Hepatocyte (in vitro differentiated cells): ENCODE results near the gene CDKN3. TPM values are rescaled to one million over a fixed set of nuclear protein-coding genes. Genes with fewer than 3 reads are reported as not detected.

Experiments
- DNase-seq: peaks from one replicate; pipeline ENCODE4 v3.0.0-alpha.2; 2016; ENCODE audit warnings: low spot score
- H2AFZ ChIP-seq: fragments of 200-600 bp; sonication (generic); 2 replicates; pipeline ENCODE4 v1.6.0; 2016; ENCODE audit warnings: antibody characterized with exemption, mild to moderate bottlenecking
- H3K27ac ChIP-seq: fragments of 200-600 bp; sonication (generic); 2 replicates; pipeline ENCODE4 v1.5.1; 2016; ENCODE audit warnings: mild to moderate bottlenecking
- H3K27me3 ChIP-seq: fragments of 200-600 bp; sonication (generic); 2 replicates; pipeline ENCODE4 v1.6.1; 2016
- H3K36me3 ChIP-seq: fragments of 200-600 bp; sonication (generic); replicated peaks from 2 replicates; pipeline ENCODE4 v1.5.1; 2016; ENCODE audit warnings: low read depth; ENCODE audit not compliant: insufficient read depth
- H3K4me1 ChIP-seq: fragments of 200-600 bp; sonication (generic); 2 replicates; pipeline ENCODE4 v1.5.1; 2016; ENCODE audit warnings: mild to moderate bottlenecking, moderate library complexity; ENCODE audit not compliant: insufficient read depth
- H3K4me2 ChIP-seq: fragments of 200-600 bp; sonication (generic); 2 replicates; pipeline ENCODE4 v1.6.0; 2016
- H3K4me3 ChIP-seq: fragments of 200-600 bp; sonication (generic); 2 replicates; pipeline ENCODE4 v1.5.1; 2016; ENCODE audit warnings: mild to moderate bottlenecking
- H3K79me2 ChIP-seq: fragments of 200-600 bp; sonication (generic); 2 replicates; pipeline ENCODE4 v1.6.0; 2017; ENCODE audit warnings: mild to moderate bottlenecking
- H3K9me2 ChIP-seq: fragments of 200-600 bp; sonication (generic); replicated peaks from 2 replicates; pipeline ENCODE4 v1.6.0; 2017; ENCODE audit warnings: mild to moderate bottlenecking; ENCODE audit not compliant: insufficient read depth
- H3K9me3 ChIP-seq: fragments of 200-600 bp; sonication (generic); 2 replicates; pipeline ENCODE4 v1.5.1; 2016; ENCODE audit warnings: low read depth, mild to moderate bottlenecking
- H4K20me1 ChIP-seq: fragments of 200-600 bp; sonication (generic); 2 replicates; pipeline ENCODE4 v1.6.0; 2016; ENCODE audit warnings: mild to moderate bottlenecking; ENCODE audit not compliant: insufficient read depth, poor library complexity, severe bottlenecking
- EZH2 ChIP-seq: fragments of 200-600 bp; sonication (generic); IDR thresholded peaks from 2 replicates; pipeline ENCODE4 v1.6.1; 2016; ENCODE audit warnings: antibody characterized with exemption, mild to moderate bottlenecking, borderline replicate concordance
- EZH2phosphoT487 ChIP-seq: fragments of 200-600 bp; sonication (generic); IDR thresholded peaks from one replicate; pipeline ENCODE4 v1.6.1; 2018; ENCODE audit warnings: antibody characterized with exemption, mild to moderate bottlenecking, low read depth, moderate library complexity; ENCODE audit not compliant: unreplicated experiment, severe bottlenecking
- WGBS: methylation state at CpG from one replicate; pipeline ENCODE4 v1.1.6; 2016; ENCODE audit warnings: low lambda C conversion rate; ENCODE audit errors: missing lambda C conversion rate; 5-methylcytosine and 5-hydroxymethylcytosine counted together
- polyA plus RNA-seq: library from polyadenylated mRNA; unstranded; fragments of >200 nt; fragmentation: Nextera tagmentation; extraction: Ambion mirVana; gene quantifications from 2 replicates; pipeline ENCODE4 v1.2.1, GENCODE V29; 2016
- total RNA-seq: library from RNA; depleted of rRNA; stranded (reverse); fragments of >200 nt; gene quantifications from 2 replicates; pipeline ENCODE4 v1.2.3, GENCODE V29; 2014
- TF ChIP-seq, protein P1 (sequence below): fragments of 200-600 bp; sonication (generic); IDR thresholded peaks from 2 replicates; pipeline ENCODE4 v1.5.1; 2016; ENCODE audit warnings: antibody characterized with exemption, mild to moderate bottlenecking; ENCODE audit not compliant: poor library complexity

Gene CDKN3
- total and polyA plus RNA-seq, 2 experiments from 2014 or later = 11.7 to 18.8 TPM

DNA sequence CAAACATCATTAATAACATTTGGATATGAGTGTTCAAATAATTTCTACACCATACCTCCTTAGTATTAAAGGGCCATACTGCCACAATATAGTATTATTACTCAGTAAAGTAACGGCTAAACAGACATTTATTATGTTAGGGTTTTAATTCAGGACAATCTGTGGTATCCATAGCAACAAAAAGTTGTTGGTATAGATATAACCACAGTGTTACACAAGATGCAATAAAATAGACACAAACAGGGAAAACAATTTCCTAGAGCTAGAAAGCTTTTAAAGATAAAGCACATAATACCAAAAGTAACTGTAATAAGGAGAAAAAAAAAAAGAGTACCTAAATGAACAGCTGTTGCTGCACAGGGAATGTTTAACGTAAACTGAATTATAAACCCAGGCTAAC lies 28.3 kb downstream of the CDKN3 start:
- no peaks in the 10 kb centered on the region for H3K9me2 ChIP-seq
- no peaks in the 10 kb centered on the region for H3K36me3 ChIP-seq
- WGBS = 82% methylated on average over 2 of the region's 2 CpGs
- peaks cover 21% of the 10 kb centered on the region for H3K79me2 ChIP-seq
- H3K4me3 ChIP-seq = no peak overlapping the region
- H4K20me1 ChIP-seq = no peaks in the 10 kb centered on the region
- H3K27me3 ChIP-seq = no peaks in the 10 kb centered on the region
- H3K4me2 ChIP-seq = no peak overlapping the region
- H3K9me3 ChIP-seq = no peaks in the 10 kb centered on the region
- H3K27ac ChIP-seq = no peak overlapping the region
- DNase-seq = no peak
- TF ChIP-seq EZH2 (no peak), EZH2phosphoT487 (no peak)
- TF ChIP-seq, protein P1, sequence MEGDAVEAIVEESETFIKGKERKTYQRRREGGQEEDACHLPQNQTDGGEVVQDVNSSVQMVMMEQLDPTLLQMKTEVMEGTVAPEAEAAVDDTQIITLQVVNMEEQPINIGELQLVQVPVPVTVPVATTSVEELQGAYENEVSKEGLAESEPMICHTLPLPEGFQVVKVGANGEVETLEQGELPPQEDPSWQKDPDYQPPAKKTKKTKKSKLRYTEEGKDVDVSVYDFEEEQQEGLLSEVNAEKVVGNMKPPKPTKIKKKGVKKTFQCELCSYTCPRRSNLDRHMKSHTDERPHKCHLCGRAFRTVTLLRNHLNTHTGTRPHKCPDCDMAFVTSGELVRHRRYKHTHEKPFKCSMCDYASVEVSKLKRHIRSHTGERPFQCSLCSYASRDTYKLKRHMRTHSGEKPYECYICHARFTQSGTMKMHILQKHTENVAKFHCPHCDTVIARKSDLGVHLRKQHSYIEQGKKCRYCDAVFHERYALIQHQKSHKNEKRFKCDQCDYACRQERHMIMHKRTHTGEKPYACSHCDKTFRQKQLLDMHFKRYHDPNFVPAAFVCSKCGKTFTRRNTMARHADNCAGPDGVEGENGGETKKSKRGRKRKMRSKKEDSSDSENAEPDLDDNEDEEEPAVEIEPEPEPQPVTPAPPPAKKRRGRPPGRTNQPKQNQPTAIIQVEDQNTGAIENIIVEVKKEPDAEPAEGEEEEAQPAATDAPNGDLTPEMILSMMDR = no peak
- H3K4me1 ChIP-seq = no peaks in the 10 kb centered on the region
- H2AFZ ChIP-seq = no peak overlapping the region

DNA sequence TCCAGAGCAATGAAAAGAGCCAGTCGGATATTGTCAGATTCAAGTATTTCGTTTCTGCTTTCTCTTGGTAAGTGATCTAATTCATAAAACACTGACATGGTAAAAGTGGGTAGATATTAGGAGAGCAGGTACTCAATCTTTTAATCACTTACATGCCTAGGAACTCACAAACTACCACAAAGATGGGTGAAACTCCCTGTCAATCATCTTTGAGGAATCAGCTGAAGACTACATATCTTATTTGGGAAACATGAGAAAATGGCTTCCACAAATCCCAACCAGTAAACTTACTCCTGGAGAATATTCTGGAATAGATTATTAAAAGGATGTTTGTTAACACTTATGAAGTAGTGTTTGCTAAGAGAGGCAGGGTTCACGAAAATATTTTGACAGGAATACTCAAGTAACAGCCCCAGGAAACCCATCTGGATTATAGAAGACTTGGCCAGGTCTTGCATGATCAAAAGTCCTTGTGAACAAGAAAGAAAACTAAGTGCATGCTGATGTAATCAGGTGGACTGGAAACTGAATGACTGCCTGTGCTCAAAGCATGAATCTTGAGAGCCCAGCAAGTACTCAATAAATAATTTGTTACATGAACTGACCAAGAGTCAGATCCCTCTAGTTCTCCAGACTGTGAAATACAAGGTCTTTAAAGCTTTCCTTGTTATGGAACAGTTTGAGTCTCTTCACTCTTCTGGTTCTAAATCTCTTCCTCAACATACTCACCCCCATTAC lies 28.9 kb downstream of the CDKN3 start:
- WGBS = 89% methylated on average over 3 of the region's 3 CpGs
- Histone ChIP-seq H3K4me1 (no peaks in the 10 kb centered on the region), H3K36me3 (no peaks in the 10 kb centered on the region), H3K9me3 (no peaks in the 10 kb centered on the region), H3K27me3 (no peaks in the 10 kb centered on the region), H3K4me2 (no peak overlapping the region), H3K4me3 (no peak overlapping the region), H3K79me2 (peaks cover 27% of the 10 kb centered on the region), H4K20me1 (no peaks in the 10 kb centered on the region), H3K9me2 (no peaks in the 10 kb centered on the region), H2AFZ (no peak overlapping the region), H3K27ac (no peak overlapping the region)
- no peak for TF ChIP-seq EZH2phosphoT487
- TF ChIP-seq, protein P1 = no peak
- TF ChIP-seq EZH2 = no peak
- no peak for DNase-seq

DNA sequence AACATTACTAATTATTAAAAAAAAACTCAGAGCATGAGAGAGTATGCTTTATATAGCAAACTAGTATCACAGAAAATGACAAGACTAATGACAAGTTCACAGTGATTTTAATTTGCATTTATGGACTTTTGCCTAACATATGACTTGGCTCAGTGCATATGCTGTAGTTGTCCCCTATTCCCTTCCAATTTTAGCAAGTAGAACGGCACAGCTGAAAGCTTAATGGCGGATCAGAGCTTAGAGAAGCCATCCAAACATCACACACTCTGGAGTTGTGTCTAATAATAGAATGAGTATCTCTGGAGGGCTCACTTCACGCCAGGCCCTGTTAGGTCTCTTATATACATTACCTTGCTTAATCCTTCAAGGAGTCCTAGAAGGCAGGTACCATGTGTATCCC lies 31.1 kb downstream of the CDKN3 start:
- Histone ChIP-seq H3K9me3 (no peaks in the 10 kb centered on the region), H3K4me3 (no peak overlapping the region), H3K27me3 (no peaks in the 10 kb centered on the region), H3K9me2 (no peaks in the 10 kb centered on the region), H3K27ac (no peak overlapping the region), H3K79me2 (peaks cover 48% of the 10 kb centered on the region), H3K4me2 (no peak overlapping the region), H3K36me3 (no peaks in the 10 kb centered on the region), H4K20me1 (no peaks in the 10 kb centered on the region), H3K4me1 (no peaks in the 10 kb centered on the region), H2AFZ (no peak overlapping the region)
- TF ChIP-seq EZH2 = no peak
- TF ChIP-seq, protein P1 = no peak
- TF ChIP-seq EZH2phosphoT487 = no peak
- DNase-seq = no peak
- 99% methylated on average over 3 of the region's 3 CpGs for WGBS
